ENCODE data around the gene B3GALT6. TPM values are rescaled to one million over a fixed set of nuclear protein-coding genes. Genes with fewer than 3 reads are reported as not detected.

Gene B3GALT6
- 74.0 and 92.2 TPM in 2 replicates for total RNA-seq (2014; rRNA removed)
- percentile 95 among the genes with signal in this experiment for Bru-seq, nascent RNA
- percentile 99 among the genes with signal in this experiment for BruChase-seq, experiment 1, labeled RNA remaining after a 6-hour chase
- BruChase-seq, experiment 2, labeled RNA remaining after a 2-hour chase: percentile 97 among the genes with signal in this experiment
- long read RNA-seq, transcript B3GALT6-202 (1 exons, 2,816 nt): minor isoform, 209 of 626 reads
- long read RNA-seq, transcript B3GALT6-201 (1 exons, 2,783 nt): major isoform, 417 of 626 reads
- long read RNA-seq, partial matches to known transcripts: 0 of 626 reads
- long read RNA-seq, other reads (novel, unspliced or antisense): 0 of 626 reads

DNA sequence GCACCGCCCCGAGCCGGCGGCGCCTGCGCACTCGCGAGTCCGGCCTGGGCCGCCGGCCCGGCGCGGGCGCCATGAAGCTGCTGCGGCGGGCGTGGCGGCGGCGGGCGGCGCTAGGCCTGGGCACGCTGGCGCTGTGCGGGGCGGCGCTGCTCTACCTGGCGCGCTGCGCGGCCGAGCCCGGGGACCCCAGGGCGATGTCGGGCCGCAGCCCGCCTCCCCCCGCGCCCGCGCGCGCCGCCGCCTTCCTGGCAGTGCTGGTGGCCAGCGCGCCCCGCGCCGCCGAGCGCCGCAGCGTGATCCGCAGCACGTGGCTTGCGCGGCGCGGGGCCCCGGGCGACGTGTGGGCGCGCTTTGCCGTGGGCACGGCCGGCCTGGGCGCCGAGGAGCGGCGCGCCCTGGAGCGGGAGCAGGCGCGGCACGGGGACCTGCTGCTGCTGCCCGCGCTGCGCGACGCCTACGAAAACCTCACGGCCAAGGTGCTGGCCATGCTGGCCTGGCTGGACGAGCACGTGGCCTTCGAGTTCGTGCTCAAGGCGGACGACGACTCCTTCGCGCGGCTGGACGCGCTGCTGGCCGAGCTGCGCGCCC is at the start of gene B3GALT6:
B3GALT6 (plus strand) TSS at position 30 of the 588 bp plus-strand sequence; CDS start at position 72, 42 bp downstream.
- Histone ChIP-seq H3K9ac (ENCODE audit: low read length) (peak within 1 kb of the TSS; percentile 95), H3K9me2 (replicated peaks; ENCODE audit: low read length) (no peaks in the 10 kb centered on the region), H3K9me3 (ENCODE audit: low read length) (no peaks in the 10 kb centered on the region), H3K27me3 (ENCODE audit: low read length) (no peaks in the 10 kb centered on the region), H3K4me1 (ENCODE audit: insufficient read depth, low read length) (peaks cover 43% of the 10 kb centered on the region), H3K4me2 (ENCODE audit: low read length) (peak within 1 kb of the TSS; percentile 84), H3K4me3 (ENCODE audit: low read length) (peak within 1 kb of the TSS; percentile 81), H3K27ac (ENCODE audit: low read length) (peak within 1 kb of the TSS; percentile 47), H3K79me2 (ENCODE audit: low read length) (peaks cover 79% of the 10 kb centered on the region), H3F3A (ENCODE audit: low read length, unreplicated experiment) (no peaks in the 10 kb centered on the region), H2AFZ (ENCODE audit: low read length) (peak within 1 kb of the TSS; percentile 50), H4K20me1 (ENCODE audit: low read length) (peaks cover 18% of the 10 kb centered on the region), H3K36me3 (ENCODE audit: low read depth, low read length) (peaks cover 19% of the 10 kb centered on the region)
- intact Hi-C loops (cut with micrococcal nuclease): no loop called here
- TF ChIP-seq EZH2 (IDR thresholded peaks at IDR 0.05; ENCODE audit: low read length, unreplicated experiment) (no peak), EZH2phosphoT487 (IDR thresholded peaks at IDR 0.05; ENCODE audit: borderline replicate concordance, low read length) (no peak)
- TF ChIP-seq, protein P1, sequence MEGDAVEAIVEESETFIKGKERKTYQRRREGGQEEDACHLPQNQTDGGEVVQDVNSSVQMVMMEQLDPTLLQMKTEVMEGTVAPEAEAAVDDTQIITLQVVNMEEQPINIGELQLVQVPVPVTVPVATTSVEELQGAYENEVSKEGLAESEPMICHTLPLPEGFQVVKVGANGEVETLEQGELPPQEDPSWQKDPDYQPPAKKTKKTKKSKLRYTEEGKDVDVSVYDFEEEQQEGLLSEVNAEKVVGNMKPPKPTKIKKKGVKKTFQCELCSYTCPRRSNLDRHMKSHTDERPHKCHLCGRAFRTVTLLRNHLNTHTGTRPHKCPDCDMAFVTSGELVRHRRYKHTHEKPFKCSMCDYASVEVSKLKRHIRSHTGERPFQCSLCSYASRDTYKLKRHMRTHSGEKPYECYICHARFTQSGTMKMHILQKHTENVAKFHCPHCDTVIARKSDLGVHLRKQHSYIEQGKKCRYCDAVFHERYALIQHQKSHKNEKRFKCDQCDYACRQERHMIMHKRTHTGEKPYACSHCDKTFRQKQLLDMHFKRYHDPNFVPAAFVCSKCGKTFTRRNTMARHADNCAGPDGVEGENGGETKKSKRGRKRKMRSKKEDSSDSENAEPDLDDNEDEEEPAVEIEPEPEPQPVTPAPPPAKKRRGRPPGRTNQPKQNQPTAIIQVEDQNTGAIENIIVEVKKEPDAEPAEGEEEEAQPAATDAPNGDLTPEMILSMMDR (conservative IDR thresholded peaks at IDR 0.05; ENCODE audit: low read depth, low read length): no peak
- ChIA-PET CTCF (interaction anchor here (2.3 kb wide), 1 partner anchor 110 kb away, joined by 17 read pairs; no protein-coding TSS in a partner anchor), POLR2A (ENCODE audit: unreplicated experiment) (interaction anchor here (0.5 kb wide), 1 partner anchor 37 kb away, joined by 4 read pairs; no protein-coding TSS in a partner anchor)
- BruUV-seq (replicated peaks): no TSS peak
- DNase-seq (no peak), ATAC-seq (no peak; the same call in 1 of the 2 replicates)

DNA sequence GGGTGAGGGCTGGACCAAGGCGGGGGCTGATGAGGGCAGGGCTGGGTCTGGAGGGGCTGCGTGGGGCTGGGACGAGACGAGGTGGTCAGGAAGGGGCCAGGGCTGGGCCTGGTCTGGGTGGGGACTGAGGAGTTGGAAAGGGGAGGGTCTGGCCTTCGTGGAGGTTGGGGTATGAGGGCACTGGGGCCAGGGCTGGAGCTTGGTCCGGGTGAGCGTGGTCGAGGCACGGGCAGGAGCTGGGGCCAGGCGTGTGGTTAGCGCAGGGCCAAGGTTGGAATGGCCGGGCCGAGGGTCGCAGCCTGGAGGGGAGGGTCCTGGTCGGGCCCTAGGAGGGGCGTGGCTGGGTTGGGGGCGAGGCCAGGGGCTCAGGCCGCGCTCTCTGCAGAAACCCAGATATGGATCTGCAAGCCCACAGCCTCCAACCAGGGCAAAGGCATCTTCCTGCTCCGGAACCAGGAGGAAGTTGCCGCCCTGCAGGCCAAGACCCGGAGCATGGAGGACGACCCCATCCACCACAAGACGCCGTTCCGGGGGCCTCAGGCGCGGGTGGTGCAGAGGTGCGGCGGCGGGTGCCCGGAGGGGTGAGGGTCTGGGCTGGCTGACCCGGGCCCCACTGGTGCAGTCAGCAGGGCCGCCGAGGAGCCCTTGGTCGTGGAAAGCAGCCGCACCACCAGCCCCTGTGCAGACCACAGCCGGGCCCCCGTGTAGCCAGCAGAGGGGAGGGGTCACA is 49.4 kb upstream of the B3GALT6 start:
- Histone ChIP-seq H3K9ac (ENCODE audit: low read length) (no peak overlapping the region), H3K36me3 (ENCODE audit: low read depth, low read length) (no peaks in the 10 kb centered on the region), H3K9me2 (replicated peaks; ENCODE audit: low read length) (no peaks in the 10 kb centered on the region), H3K4me2 (ENCODE audit: low read length) (no peak overlapping the region), H3K4me1 (ENCODE audit: insufficient read depth, low read length) (no peaks in the 10 kb centered on the region), H4K20me1 (ENCODE audit: low read length) (no peaks in the 10 kb centered on the region), H3F3A (ENCODE audit: low read length, unreplicated experiment) (no peaks in the 10 kb centered on the region), H3K79me2 (ENCODE audit: low read length) (no peaks in the 10 kb centered on the region), H3K27ac (ENCODE audit: low read length) (no peak overlapping the region), H3K9me3 (ENCODE audit: low read length) (no peaks in the 10 kb centered on the region), H3K27me3 (ENCODE audit: low read length) (no peaks in the 10 kb centered on the region), H3K4me3 (ENCODE audit: low read length) (no peak overlapping the region), H2AFZ (ENCODE audit: low read length) (no peak overlapping the region)
- POLR2A ChIA-PET (ENCODE audit: unreplicated experiment): no interaction called here
- TF ChIP-seq EZH2 (IDR thresholded peaks at IDR 0.05; ENCODE audit: low read length, unreplicated experiment) (no peak), EZH2phosphoT487 (IDR thresholded peaks at IDR 0.05; ENCODE audit: borderline replicate concordance, low read length) (no peak)
- TF ChIP-seq, protein P1 (conservative IDR thresholded peaks at IDR 0.05; ENCODE audit: low read depth, low read length): no peak
- ATAC-seq (no peak), DNase-seq (no peak)
- intact Hi-C loops (cut with micrococcal nuclease): no loop called here
- BruUV-seq (replicated peaks): no TSS peak
- CTCF ChIA-PET: no interaction called here

Measured in PC-3 (cell line).